NCI-H2196 (cell line): Measurements from ENCODE around the gene ZFYVE27.

Source experiments
- DNase-seq: peaks from one replicate; lab custom pipeline; 2025; ENCODE audit not compliant: unreplicated experiment; lab: John Stamatoyannopoulos, UW

The ZFYVE27 gene

DNA sequence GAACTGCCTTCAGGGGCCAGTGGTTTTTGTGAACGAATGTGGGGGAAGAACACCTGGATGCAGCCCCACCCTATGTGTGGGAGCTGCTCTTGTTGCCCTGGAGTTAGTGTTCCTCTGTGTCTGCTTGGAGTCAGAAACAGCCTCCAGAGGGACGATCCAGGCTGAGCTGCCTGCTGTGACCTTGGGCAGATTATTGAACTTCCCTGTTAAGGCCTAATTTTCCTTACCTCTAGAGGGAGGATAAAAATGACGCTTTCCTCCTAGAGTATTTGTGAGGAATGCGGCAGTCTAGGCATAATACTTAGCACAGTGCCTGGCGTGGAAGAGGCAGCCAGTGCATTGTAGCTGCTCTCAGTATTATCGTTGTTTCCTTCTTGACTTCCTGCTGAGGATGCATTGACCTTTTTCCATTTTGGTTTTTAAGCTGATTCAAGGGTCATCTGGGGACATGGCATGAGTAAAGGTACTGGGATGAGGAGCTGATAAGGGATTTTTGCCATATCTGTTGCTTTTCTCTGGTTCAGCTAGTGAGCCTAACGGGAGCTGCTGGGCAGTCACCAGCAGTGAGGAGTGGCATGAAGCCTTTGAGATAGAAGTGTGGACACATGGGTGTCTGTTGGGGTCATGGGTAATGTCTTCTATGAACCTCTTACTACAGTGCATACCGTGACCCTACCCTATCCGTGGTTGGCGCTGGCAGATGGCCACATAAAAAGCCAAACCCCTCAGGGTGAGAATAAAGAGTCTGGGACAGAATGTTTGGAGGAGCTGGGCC lies 6.4 kb downstream of the ZFYVE27 start:
- DNase-seq = no peak

- no peak for DNase-seq
Observed at GRCh38 chr10:97744405-97745035, 7.6 kb downstream of the ZFYVE27 start.

- no peak for DNase-seq
Observed at GRCh38 chr10:97747573-97747972, 10.6 kb downstream of the ZFYVE27 start.

GRCh38 chr10:97748116-97748515 lies 11.2 kb downstream of the ZFYVE27 start:
- no peak for DNase-seq

DNA sequence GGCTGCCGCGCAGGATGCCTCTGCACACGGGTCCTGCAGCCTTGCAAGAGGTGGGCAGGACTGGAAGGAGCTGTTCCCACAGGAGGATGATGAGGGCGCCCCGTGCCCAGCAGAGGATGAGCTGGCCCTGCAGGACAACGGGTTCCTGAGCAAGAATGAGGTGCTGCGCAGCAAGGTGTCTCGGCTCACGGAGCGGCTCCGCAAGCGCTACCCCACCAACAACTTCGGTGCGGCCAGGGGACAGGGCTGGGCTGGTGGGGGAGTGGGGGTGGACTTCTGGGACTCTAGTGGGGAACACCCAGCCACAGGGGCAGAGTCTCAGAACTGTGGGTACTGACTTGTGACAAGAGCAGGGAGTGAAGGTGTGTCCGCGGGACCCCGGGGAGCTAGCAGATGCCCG lies 16.0 kb downstream of the ZFYVE27 start:
- DNase-seq = no peak

- no peak for DNase-seq
Observed at GRCh38 chr10:97754726-97755125, 17.8 kb downstream of the ZFYVE27 start.

DNA sequence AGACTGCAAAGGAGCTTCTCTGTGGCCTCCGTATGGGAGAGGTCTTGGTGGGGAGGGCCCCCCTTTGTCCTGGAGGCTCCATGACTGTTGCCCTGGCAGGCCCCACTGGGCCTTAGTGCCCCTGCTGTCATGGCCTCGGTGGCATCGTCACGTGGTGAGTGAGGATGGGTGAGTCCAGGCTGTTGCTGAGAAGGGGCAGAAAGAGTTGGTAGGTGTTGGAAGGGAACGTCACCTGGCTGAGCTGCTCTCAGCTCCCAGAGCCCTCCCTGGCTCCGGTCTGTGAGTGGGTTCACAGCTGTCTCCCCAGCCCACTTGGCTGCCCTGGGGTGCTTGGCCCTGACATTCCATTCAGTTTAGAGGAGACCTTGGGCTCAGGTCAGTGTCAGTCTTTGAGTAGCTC lies 18.8 kb downstream of the ZFYVE27 start:
- DNase-seq = no peak

DNA sequence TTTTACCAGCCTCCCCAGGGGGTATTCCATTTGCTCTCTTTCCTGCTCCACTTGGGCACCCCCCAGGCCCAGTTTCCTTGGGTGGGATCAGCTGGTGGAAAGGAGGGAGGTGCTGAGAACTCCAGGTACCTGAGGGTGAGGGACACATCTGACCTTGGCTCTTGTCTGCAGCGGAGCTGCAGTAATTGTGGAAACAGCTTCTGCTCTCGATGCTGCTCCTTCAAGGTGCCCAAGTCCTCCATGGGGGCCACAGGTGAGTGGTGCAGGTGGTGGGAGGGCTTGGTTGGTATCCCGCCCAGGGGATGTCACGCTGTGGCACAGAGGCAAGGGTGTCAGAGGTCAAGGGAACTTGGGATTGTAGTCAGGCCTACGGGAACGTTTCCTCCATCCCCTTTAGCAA lies 20.5 kb downstream of the ZFYVE27 start:
- DNase-seq = no peak

DNA sequence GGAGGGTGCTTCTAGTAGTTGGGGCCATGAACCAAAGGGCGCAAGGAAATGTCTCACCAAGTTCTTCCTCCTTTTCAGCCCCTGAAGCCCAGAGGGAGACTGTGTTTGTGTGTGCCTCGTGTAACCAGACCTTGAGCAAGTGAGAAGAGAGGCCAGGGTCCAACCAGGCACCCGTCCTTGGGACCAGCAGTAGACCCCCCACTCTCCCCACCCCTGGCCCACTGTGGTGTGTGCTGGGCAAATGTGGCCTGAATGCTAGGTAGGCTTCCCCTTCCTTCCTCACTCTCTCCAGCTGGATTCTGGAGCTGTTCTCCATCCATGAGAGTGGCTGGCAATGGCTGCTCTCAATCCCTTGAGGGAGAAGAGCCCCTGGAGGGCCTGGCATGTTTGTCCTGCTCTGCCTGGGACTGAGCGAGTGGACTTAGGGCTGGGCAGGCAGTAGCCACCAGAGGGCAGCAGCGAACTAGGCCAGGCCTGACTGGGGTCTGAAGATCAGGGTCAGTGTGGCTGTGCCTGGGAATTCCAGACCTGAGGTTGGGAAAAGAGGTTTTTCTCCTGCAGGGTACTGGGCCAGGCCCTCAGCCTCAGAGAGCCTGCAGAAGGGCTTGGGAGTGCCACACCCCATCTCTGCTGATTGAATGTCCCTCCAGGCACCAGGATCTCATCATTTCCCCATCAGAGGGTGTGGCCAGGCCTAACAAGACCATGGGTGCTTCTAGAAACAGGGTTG lies 22.4 kb downstream of the ZFYVE27 start:
- DNase-seq = peak; percentile 76

DNA sequence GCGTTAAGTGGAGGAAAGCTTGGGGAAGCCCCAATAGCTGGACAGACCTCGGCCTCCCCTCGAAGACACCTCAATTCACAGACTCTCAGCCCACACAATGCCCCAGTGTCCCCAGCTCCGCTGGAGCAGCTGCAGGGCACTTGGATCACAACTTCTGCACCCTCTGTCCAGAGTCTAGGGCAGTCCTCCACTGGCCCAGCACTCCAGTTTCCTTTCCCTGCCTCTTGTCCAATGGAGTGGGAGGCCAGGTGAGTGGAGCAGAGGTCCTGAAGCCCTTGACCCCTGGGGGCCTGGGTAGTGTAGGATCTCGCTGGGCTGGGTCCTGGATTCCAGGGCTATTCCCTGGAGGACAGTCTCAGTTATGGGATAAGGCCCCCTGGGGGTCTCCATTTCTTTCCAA lies 23.0 kb downstream of the ZFYVE27 start:
- no peak for DNase-seq

- DNase-seq = no peak
Observed at GRCh38 chr10:97760461-97761257, 23.7 kb downstream of the ZFYVE27 start.

DNA sequence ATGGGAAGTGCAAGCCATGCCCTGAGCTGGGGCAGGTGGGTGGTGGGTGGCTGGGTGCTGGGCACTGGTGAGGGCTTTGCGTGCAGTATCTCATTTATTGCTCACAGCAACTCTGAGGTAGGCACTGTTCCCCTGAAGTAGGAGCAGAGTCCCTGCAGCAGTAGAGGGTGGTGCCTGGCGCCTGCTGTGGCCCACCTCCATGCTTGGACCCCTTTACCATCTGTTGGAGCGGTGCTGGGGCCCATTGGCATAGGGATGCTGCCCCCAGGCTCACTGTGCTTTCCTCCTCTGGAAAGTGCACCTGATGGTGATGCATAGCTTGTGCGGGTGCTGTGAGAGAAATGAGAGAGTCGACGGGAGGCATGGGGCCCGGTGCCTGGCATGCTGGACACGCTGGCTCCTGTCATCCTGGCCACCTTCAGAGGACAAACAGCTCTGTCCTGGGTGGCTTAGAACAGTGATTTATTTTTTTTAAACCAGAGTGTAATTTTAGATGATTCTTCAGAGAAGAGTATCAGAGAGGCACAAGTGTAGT lies 24.5 kb downstream of the ZFYVE27 start:
- DNase-seq = no peak

DNA sequence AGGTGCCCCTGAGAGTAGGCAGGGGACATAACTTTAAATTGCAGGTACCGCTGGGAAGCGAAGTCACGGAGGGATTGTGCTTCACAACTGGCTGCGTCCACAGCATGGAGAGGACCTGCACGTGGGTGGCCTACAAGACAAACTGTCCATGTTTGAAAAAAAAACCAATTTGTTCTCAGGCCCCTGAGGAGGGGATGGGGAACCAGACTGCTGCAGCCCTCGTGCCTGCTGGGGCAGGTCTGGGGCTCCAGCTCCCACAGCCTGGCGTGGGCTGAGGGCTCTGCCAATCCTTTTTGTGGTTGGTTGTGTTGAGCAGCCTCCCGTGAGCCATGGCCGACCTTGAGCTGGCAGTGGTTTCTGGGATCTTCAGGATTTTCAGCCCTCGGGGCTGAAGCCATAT lies 25.1 kb downstream of the ZFYVE27 start:
- no peak for DNase-seq

GRCh38 chr10:97762816-97763215 lies 25.9 kb downstream of the ZFYVE27 start:
- no peak for DNase-seq

- DNase-seq = no peak
Observed at GRCh38 chr10:97763411-97763810, 26.5 kb downstream of the ZFYVE27 start.

DNA sequence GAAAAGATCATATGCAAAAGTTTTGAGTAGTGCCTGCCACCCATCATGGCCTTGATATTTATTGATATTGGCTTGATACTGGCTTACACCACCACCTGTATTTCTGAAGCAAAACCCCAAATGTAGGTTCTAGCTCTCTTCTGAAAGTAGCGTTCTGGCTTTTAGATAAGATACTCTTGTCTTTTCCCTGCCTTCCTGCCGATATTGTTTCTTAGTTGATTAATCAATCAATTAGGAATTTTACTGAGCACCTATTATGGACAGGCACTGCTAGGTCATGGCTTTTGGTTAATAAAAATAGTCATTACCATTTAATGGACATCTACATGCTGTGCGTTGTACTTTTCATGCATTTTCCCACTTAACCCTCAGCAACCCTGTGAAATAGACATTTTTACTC lies 27.0 kb downstream of the ZFYVE27 start:
- DNase-seq = no peak

DNA sequence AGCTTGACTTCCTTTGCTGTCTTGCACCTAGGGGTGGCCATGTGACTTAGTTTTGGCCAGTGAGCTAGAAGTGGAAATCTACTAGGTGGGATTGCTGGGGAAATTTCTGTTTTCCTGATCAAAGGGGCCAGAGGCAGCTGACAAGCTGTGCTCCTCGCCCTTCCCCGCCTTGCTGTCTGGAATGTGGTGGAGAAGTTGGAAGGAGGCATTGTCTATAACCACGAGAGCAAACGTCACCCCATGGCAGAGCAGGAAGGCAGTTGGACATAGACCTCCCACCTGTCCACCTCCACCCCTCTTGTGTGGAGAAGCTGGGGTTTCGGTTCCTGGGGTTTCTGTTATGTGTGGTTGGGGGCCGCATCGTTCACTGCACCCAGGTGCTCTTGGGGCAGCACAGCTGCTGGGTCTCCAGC lies 27.6 kb downstream of the ZFYVE27 start:
- DNase-seq = no peak

- DNase-seq = peak; percentile 67
Observed at GRCh38 chr10:97765201-97765600, 28.3 kb downstream of the ZFYVE27 start.

DNA sequence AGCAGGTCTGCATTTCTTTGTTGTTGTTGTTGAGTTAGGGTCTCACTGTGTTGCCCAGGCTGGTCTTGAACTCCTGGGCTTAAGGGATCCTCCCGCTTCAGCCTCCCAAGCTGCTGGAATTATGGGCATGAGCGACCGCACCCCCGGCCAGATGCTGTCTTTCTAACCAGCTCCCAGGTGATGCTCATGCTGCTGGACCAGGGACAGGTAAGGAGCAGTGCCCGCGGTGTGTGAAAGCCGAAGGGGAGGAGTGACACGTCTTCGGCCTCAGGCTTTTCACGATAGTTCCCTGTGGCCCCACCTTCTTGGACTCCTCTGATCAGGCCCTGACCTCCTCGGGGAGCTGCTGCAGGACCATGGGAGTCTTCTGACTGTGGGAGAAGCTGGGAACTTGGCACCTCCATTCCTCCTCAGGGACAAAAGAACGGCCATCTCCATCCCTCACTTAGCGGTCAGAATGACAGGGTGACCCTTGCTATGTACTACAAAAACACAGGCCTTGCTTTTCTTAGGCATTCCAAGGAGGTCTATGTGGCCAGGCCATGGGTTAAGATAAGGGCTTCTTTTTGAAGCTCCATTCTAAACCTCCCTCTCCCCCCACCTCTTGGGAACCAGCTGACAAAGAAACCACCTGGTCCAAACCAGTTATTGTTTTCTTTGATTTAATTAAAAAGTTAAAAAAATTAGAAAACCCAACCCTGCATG lies 29.3 kb downstream of the ZFYVE27 start:
- no peak for DNase-seq
